ENCODE measurements around the gene NMT2.

The NMT2 gene

GRCh38 chr10:15149042-15149771 is 19.3 kb downstream of the NMT2 start:
- H3K9ac ChIP-seq (ENCODE audit: low read length), result no peak overlapping the region
- no peaks in the 10 kb centered on the region for H4K20me1 ChIP-seq (ENCODE audit: insufficient read depth, low read length)
- H3K4me2 ChIP-seq (ENCODE audit: low read length), result no peak overlapping the region
- H2AFZ ChIP-seq (ENCODE audit: low read depth, low read length), result no peak overlapping the region
- no peaks in the 10 kb centered on the region for H3K9me3 ChIP-seq (ENCODE audit: insufficient read depth, low read length)
- no peak overlapping the region for H3K27ac ChIP-seq (ENCODE audit: low read length)
- no peaks in the 10 kb centered on the region for H3K4me1 ChIP-seq (ENCODE audit: low read length)
- H3K79me2 ChIP-seq (ENCODE audit: low read length), result no peaks in the 10 kb centered on the region
- no peak overlapping the region for H3K4me3 ChIP-seq (ENCODE audit: low read length)
- TF ChIP-seq CTCF (IDR thresholded peaks at IDR 0.05; ENCODE audit: low read depth, low read length) (no peak), EZH2phosphoT487 (IDR thresholded peaks at IDR 0.05; ENCODE audit: low read depth) (no peak)
- H3K27me3 ChIP-seq (ENCODE audit: low read depth, low read length), result no peaks in the 10 kb centered on the region
- no peaks in the 10 kb centered on the region for H3K36me3 ChIP-seq (replicated peaks; ENCODE audit: low read depth, low read length)

GRCh38 chr10:15147594-15148392 is 20.7 kb downstream of the NMT2 start:
- Histone ChIP-seq H3K9me3 (ENCODE audit: insufficient read depth, low read length) (no peaks in the 10 kb centered on the region), H3K27ac (ENCODE audit: low read length) (no peak overlapping the region), H4K20me1 (ENCODE audit: insufficient read depth, low read length) (no peaks in the 10 kb centered on the region), H3K36me3 (replicated peaks; ENCODE audit: low read depth, low read length) (no peaks in the 10 kb centered on the region), H3K9ac (ENCODE audit: low read length) (no peak overlapping the region), H3K79me2 (ENCODE audit: low read length) (no peaks in the 10 kb centered on the region), H3K4me3 (ENCODE audit: low read length) (no peak overlapping the region), H3K27me3 (ENCODE audit: low read depth, low read length) (no peaks in the 10 kb centered on the region), H2AFZ (ENCODE audit: low read depth, low read length) (no peak overlapping the region), H3K4me2 (ENCODE audit: low read length) (no peak overlapping the region), H3K4me1 (ENCODE audit: low read length) (no peaks in the 10 kb centered on the region)
- no peak for TF ChIP-seq CTCF (IDR thresholded peaks at IDR 0.05; ENCODE audit: low read depth, low read length)
- no peak for TF ChIP-seq EZH2phosphoT487 (IDR thresholded peaks at IDR 0.05; ENCODE audit: low read depth)

DNA sequence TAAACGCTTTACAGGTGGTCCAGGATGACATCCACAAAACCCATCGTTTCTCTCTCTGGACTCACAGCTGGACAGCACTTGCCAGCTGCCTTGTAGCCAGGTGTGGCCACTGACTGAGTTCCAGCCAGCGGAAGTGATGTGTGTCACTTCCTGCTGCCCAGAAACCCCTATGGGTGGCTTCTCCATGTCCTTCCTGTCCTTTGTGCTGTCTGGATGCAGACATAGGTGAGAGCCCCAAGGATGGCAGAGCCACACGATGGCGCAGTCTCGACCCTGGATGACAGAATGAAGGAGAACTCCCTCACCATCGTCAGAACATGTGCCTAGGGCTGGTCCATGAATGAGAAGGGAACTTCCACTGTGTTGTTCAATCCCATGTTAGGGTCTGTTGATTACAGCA is 22.1 kb downstream of the NMT2 start:
- TF ChIP-seq EZH2phosphoT487 (IDR thresholded peaks at IDR 0.05; ENCODE audit: low read depth) (no peak), CTCF (IDR thresholded peaks at IDR 0.05; ENCODE audit: low read depth, low read length) (no peak)
- Histone ChIP-seq H4K20me1 (ENCODE audit: insufficient read depth, low read length) (no peaks in the 10 kb centered on the region), H2AFZ (ENCODE audit: low read depth, low read length) (no peak overlapping the region), H3K9ac (ENCODE audit: low read length) (no peak overlapping the region), H3K4me3 (ENCODE audit: low read length) (no peak overlapping the region), H3K79me2 (ENCODE audit: low read length) (no peaks in the 10 kb centered on the region), H3K4me2 (ENCODE audit: low read length) (no peak overlapping the region), H3K27me3 (ENCODE audit: low read depth, low read length) (no peaks in the 10 kb centered on the region), H3K4me1 (ENCODE audit: low read length) (peaks cover 2% of the 10 kb centered on the region), H3K9me3 (ENCODE audit: insufficient read depth, low read length) (no peaks in the 10 kb centered on the region), H3K27ac (ENCODE audit: low read length) (no peak overlapping the region), H3K36me3 (replicated peaks; ENCODE audit: low read depth, low read length) (no peaks in the 10 kb centered on the region)

DNA sequence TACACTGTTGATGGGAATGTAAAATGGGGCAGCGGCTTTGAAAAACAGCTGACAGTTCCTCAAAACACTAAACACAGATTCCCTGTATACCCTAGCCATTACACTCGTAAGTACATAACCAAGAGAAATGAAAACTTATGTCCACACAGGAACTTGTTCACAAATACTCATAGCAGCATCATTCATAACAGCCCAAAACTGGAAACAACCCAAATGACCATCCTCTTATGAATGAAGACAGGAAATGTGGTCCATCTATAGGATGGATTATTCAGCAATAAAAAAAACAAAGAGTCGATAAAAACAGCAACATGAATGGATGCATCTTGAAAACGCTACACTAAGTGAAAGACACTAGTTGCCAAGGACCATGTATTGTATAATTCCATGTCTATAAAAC is 23.7 kb downstream of the NMT2 start:
- H2AFZ ChIP-seq (ENCODE audit: low read depth, low read length), result no peak overlapping the region
- no peak overlapping the region for H3K9ac ChIP-seq (ENCODE audit: low read length)
- H3K27ac ChIP-seq (ENCODE audit: low read length), result no peak overlapping the region
- no peak overlapping the region for H3K4me2 ChIP-seq (ENCODE audit: low read length)
- peaks cover 8% of the 10 kb centered on the region for H3K4me1 ChIP-seq (ENCODE audit: low read length)
- no peaks in the 10 kb centered on the region for H3K36me3 ChIP-seq (replicated peaks; ENCODE audit: low read depth, low read length)
- TF ChIP-seq EZH2phosphoT487 (IDR thresholded peaks at IDR 0.05; ENCODE audit: low read depth), result no peak
- no peak for TF ChIP-seq CTCF (IDR thresholded peaks at IDR 0.05; ENCODE audit: low read depth, low read length)
- H3K27me3 ChIP-seq (ENCODE audit: low read depth, low read length), result no peaks in the 10 kb centered on the region
- H3K4me3 ChIP-seq (ENCODE audit: low read length), result no peak overlapping the region
- H3K79me2 ChIP-seq (ENCODE audit: low read length), result no peaks in the 10 kb centered on the region
- H4K20me1 ChIP-seq (ENCODE audit: insufficient read depth, low read length), result no peaks in the 10 kb centered on the region
- no peaks in the 10 kb centered on the region for H3K9me3 ChIP-seq (ENCODE audit: insufficient read depth, low read length)
